LNCAP (cell line): Measurements from ENCODE around the gene HSD11B1.

Experiments used
- TF ChIP-seq, protein P1 (sequence below): fragments of 450-650 bp; IDR thresholded peaks from 2 replicates; pipeline ENCODE4 v1.5.1; 2017; ENCODE audit warnings: mild to moderate bottlenecking

The HSD11B1 gene

GRCh38 chr1:209707308-209707707 is 2.7 kb downstream of the HSD11B1 start:
- TF ChIP-seq, protein P1, sequence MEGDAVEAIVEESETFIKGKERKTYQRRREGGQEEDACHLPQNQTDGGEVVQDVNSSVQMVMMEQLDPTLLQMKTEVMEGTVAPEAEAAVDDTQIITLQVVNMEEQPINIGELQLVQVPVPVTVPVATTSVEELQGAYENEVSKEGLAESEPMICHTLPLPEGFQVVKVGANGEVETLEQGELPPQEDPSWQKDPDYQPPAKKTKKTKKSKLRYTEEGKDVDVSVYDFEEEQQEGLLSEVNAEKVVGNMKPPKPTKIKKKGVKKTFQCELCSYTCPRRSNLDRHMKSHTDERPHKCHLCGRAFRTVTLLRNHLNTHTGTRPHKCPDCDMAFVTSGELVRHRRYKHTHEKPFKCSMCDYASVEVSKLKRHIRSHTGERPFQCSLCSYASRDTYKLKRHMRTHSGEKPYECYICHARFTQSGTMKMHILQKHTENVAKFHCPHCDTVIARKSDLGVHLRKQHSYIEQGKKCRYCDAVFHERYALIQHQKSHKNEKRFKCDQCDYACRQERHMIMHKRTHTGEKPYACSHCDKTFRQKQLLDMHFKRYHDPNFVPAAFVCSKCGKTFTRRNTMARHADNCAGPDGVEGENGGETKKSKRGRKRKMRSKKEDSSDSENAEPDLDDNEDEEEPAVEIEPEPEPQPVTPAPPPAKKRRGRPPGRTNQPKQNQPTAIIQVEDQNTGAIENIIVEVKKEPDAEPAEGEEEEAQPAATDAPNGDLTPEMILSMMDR: no peak

DNA sequence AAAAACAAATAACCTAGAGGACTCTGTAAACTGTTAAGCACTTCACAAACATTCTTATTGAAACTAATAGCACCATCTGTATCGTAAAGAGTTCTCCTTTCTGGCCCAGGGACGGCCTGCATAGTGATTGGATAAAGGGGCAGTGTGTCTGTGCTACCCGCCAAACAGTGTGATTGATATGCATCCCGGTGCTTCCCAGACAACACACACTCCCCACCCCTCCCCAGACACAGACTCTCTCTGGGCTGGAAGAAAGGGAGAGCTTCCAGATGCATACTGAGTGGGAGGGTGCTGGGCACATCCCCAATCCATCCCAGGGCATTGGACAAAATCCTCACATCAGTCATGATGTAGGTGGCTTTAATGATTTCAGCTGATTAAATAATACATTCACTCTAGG is 3.7 kb downstream of the HSD11B1 start:
- TF ChIP-seq, protein P1: no peak

- TF ChIP-seq, protein P1: no peak
Observed at GRCh38 chr1:209710093-209710492, 5.4 kb downstream of the HSD11B1 start.

DNA sequence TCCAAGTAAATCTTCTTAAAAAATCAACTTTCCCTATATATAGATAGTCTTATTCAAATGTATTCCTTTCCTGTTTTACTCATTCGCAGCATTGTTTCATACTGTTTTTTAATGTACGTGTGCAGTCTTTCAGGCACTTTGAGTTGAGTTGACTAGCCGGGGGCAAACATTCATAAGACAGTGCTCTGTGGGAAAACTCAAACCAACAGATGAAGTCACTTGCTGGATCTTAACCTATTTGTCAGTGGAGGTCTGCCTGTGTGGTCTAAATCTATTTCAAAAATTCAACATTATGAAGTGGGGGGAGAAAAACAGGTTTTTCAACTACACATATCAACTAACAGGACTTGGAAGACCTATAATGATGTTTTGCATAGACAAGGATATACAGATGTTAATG is 6.2 kb downstream of the HSD11B1 start:
- TF ChIP-seq, protein P1: no peak

GRCh38 chr1:209714338-209714737 is 9.7 kb downstream of the HSD11B1 start:
- TF ChIP-seq, protein P1: no peak

DNA sequence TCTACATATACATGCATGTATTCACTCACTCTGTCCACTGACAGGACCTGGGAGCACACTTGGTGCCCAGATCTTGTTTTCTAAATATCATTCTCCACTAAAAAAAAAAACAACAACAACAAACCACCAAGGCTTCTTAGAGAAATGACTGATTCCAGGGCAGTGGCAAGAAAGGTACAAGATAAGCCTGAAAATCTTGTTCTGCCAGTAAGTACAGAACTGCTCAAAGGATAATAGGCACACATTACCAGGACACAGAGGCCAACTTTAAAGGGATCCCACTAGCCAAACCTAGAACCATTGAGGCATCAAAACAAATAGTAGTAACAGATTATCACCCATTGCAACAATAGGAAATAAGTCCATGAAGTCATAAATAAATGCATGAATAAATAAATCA is 10.7 kb downstream of the HSD11B1 start:
- TF ChIP-seq, protein P1: no peak

DNA sequence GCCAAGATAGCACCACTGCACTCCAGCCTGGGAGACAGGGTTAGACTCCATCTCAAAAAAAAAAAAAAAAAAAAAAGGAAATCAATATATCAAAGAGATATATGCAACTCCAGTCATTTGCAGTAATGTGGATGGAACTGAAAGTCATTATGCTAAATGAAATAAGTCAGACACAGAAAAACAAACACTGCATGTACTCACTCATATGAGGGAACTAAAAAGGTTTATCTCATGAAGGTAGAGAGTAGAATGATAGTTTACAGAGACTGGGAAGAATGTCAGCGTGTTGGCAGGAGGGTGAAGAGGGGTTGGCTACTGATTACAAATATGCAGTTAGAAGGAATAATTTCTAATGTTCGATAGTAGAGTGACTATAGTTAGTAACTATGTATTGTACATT is 13.2 kb downstream of the HSD11B1 start:
- TF ChIP-seq, protein P1: no peak

GRCh38 chr1:209720326-209720725 is 15.7 kb downstream of the HSD11B1 start:
- TF ChIP-seq, protein P1: no peak
